HEK293 (cell line): ENCODE results near the gene OR13G1.

Source experiments
- HOXC10 ChIP-seq: sonication (generic); formaldehyde crosslinking; IDR thresholded peaks from 2 replicates; pipeline ENCODE4 v1.8.1; 2023; ENCODE audit warnings: mild to moderate bottlenecking, missing genetic modification reagents
- KLF10 ChIP-seq: fragments of 450-650 bp; IDR thresholded peaks from 2 replicates; pipeline ENCODE4 v1.5.1; 2018; ENCODE audit warnings: missing biosample characterization, mild to moderate bottlenecking, missing genetic modification characterization
- YY2 ChIP-seq: fragments of 450-650 bp; formaldehyde crosslinking; IDR thresholded peaks from 2 replicates; pipeline ENCODE4 v1.5.1; 2016; ENCODE audit warnings: missing biosample characterization, missing genetic modification characterization
- ZBTB6 ChIP-seq: fragments of 450-650 bp; formaldehyde crosslinking; IDR thresholded peaks from 2 replicates; pipeline ENCODE4 v1.5.1; 2017; ENCODE audit warnings: missing biosample characterization, missing genetic modification characterization
- ZBTB8A ChIP-seq: fragments of 450-650 bp; formaldehyde crosslinking; IDR thresholded peaks from 2 replicates; pipeline ENCODE4 v1.5.1; 2016; ENCODE audit warnings: missing biosample characterization, missing genetic modification characterization
- ZNF174 ChIP-seq: fragments of 450-650 bp; formaldehyde crosslinking; IDR thresholded peaks from 2 replicates; pipeline ENCODE4 v1.5.0; 2017; ENCODE audit warnings: missing biosample characterization, mild to moderate bottlenecking, missing genetic modification characterization
- ZNF18 ChIP-seq: fragments of 450-650 bp; formaldehyde crosslinking; IDR thresholded peaks from 2 replicates; pipeline ENCODE4 v1.5.1; 2016; ENCODE audit warnings: missing biosample characterization, missing genetic modification characterization
- ZNF658 ChIP-seq: fragments of 450-650 bp; formaldehyde crosslinking; IDR thresholded peaks from 2 replicates; pipeline ENCODE4; 2016; ENCODE audit warnings: missing biosample characterization, missing genetic modification characterization
- ZNF843 ChIP-seq: fragments of 450-650 bp; formaldehyde crosslinking; IDR thresholded peaks from 2 replicates; pipeline ENCODE4 v1.5.1; 2016; ENCODE audit warnings: missing biosample characterization, missing genetic modification characterization
- TF ChIP-seq, protein P1 (sequence below): fragments of 450-650 bp; formaldehyde crosslinking; IDR thresholded peaks from 2 replicates; pipeline ENCODE4 v1.5.1; 2017; ENCODE audit warnings: missing biosample characterization, mild to moderate bottlenecking, missing genetic modification characterization, moderate library complexity
- TF ChIP-seq, protein P2 (sequence below): fragments of 450-650 bp; formaldehyde crosslinking; IDR thresholded peaks from 2 replicates; pipeline ENCODE4 v1.5.1; 2016; ENCODE audit warnings: missing biosample characterization, missing genetic modification characterization
- TF ChIP-seq, protein P3 (sequence below): fragments of 450-650 bp; formaldehyde crosslinking; IDR thresholded peaks from 2 replicates; pipeline ENCODE4 v1.5.1; 2016; ENCODE audit warnings: missing biosample characterization, missing genetic modification characterization
- TF ChIP-seq, protein P4 (sequence below): fragments of 450-650 bp; formaldehyde crosslinking; IDR thresholded peaks from 2 replicates; pipeline ENCODE4 v1.5.1; 2016; ENCODE audit warnings: missing biosample characterization, missing genetic modification characterization, low read depth

GRCh38 chr1:247679639-247680038 lies at the start of gene OR13G1:
- no peak for TF ChIP-seq ZBTB6 (tag by site-specific recombination)
- no peak for TF ChIP-seq ZNF843 (tag by site-specific recombination)
- TF ChIP-seq, protein P1, sequence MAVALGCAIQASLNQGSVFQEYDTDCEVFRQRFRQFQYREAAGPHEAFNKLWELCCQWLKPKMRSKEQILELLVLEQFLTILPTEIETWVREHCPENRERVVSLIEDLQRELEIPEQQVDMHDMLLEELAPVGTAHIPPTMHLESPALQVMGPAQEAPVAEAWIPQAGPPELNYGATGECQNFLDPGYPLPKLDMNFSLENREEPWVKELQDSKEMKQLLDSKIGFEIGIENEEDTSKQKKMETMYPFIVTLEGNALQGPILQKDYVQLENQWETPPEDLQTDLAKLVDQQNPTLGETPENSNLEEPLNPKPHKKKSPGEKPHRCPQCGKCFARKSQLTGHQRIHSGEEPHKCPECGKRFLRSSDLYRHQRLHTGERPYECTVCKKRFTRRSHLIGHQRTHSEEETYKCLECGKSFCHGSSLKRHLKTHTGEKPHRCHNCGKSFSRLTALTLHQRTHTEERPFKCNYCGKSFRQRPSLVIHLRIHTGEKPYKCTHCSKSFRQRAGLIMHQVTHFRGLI (tag by site-specific recombination): no peak
- TF ChIP-seq ZNF18 (tag by site-specific recombination): no peak
- TF ChIP-seq, protein P2, sequence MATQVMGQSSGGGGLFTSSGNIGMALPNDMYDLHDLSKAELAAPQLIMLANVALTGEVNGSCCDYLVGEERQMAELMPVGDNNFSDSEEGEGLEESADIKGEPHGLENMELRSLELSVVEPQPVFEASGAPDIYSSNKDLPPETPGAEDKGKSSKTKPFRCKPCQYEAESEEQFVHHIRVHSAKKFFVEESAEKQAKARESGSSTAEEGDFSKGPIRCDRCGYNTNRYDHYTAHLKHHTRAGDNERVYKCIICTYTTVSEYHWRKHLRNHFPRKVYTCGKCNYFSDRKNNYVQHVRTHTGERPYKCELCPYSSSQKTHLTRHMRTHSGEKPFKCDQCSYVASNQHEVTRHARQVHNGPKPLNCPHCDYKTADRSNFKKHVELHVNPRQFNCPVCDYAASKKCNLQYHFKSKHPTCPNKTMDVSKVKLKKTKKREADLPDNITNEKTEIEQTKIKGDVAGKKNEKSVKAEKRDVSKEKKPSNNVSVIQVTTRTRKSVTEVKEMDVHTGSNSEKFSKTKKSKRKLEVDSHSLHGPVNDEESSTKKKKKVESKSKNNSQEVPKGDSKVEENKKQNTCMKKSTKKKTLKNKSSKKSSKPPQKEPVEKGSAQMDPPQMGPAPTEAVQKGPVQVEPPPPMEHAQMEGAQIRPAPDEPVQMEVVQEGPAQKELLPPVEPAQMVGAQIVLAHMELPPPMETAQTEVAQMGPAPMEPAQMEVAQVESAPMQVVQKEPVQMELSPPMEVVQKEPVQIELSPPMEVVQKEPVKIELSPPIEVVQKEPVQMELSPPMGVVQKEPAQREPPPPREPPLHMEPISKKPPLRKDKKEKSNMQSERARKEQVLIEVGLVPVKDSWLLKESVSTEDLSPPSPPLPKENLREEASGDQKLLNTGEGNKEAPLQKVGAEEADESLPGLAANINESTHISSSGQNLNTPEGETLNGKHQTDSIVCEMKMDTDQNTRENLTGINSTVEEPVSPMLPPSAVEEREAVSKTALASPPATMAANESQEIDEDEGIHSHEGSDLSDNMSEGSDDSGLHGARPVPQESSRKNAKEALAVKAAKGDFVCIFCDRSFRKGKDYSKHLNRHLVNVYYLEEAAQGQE (tag by site-specific recombination): no peak
- no peak for TF ChIP-seq ZNF658 (tag by site-specific recombination)
- TF ChIP-seq ZNF174 (tag by site-specific recombination): no peak
- TF ChIP-seq, protein P3, sequence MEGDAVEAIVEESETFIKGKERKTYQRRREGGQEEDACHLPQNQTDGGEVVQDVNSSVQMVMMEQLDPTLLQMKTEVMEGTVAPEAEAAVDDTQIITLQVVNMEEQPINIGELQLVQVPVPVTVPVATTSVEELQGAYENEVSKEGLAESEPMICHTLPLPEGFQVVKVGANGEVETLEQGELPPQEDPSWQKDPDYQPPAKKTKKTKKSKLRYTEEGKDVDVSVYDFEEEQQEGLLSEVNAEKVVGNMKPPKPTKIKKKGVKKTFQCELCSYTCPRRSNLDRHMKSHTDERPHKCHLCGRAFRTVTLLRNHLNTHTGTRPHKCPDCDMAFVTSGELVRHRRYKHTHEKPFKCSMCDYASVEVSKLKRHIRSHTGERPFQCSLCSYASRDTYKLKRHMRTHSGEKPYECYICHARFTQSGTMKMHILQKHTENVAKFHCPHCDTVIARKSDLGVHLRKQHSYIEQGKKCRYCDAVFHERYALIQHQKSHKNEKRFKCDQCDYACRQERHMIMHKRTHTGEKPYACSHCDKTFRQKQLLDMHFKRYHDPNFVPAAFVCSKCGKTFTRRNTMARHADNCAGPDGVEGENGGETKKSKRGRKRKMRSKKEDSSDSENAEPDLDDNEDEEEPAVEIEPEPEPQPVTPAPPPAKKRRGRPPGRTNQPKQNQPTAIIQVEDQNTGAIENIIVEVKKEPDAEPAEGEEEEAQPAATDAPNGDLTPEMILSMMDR (tag by site-specific recombination): no peak
- TF ChIP-seq YY2 (tag by site-specific recombination): no peak
- TF ChIP-seq KLF10 (tag by site-specific recombination): no peak
- no peak for TF ChIP-seq ZBTB8A (tag by site-specific recombination)
- no peak for TF ChIP-seq HOXC10 (CRISPR knock-in tag)
- TF ChIP-seq, protein P4, sequence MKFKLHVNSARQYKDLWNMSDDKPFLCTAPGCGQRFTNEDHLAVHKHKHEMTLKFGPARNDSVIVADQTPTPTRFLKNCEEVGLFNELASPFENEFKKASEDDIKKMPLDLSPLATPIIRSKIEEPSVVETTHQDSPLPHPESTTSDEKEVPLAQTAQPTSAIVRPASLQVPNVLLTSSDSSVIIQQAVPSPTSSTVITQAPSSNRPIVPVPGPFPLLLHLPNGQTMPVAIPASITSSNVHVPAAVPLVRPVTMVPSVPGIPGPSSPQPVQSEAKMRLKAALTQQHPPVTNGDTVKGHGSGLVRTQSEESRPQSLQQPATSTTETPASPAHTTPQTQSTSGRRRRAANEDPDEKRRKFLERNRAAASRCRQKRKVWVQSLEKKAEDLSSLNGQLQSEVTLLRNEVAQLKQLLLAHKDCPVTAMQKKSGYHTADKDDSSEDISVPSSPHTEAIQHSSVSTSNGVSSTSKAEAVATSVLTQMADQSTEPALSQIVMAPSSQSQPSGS (tag by site-specific recombination): no peak
